ENCODE data around the gene POLR1G.
"Not testable (repeated sequence)": the region's sequence is repeated elsewhere in the genome, so short reads cannot be mapped to it uniquely, and the experiment has no call there.

The POLR1G gene

GRCh38 chr19:45423589-45424190, 17.2 kb downstream of the POLR1G start, which contains the start of gene ERCC1:
ERCC1 (minus strand) TSS chr19:45423917; CDS start chr19:45423374, 543 bp downstream.
- DNase-seq = peak; percentile 98

- DNase-seq = no peak
Observed at GRCh38 chr19:45424191-45425058, 18.0 kb downstream of the POLR1G start.

- DNase-seq = no peak
Observed at GRCh38 chr19:45428384-45429231, 22.2 kb downstream of the POLR1G start.

GRCh38 chr19:45429896-45430295, 23.5 kb downstream of the POLR1G start:
- DNase-seq = not testable (repeated sequence)

GRCh38 chr19:45431008-45431407, 24.6 kb downstream of the POLR1G start:
- DNase-seq = not testable (repeated sequence)

GRCh38 chr19:45432543-45432942, 26.1 kb downstream of the POLR1G start:
- not testable (repeated sequence) for DNase-seq

GRCh38 chr19:45437328-45437727, 30.9 kb downstream of the POLR1G start:
- no peak for DNase-seq

GRCh38 chr19:45439190-45439568, 32.7 kb downstream of the POLR1G start:
- DNase-seq = no peak

GRCh38 chr19:45439569-45440258, 33.3 kb downstream of the POLR1G start:
- peak; percentile 58 for DNase-seq

- DNase-seq = no peak
Observed at GRCh38 chr19:45440259-45440638, 33.8 kb downstream of the POLR1G start.

- DNase-seq = no peak
Observed at GRCh38 chr19:45440873-45441654, 34.6 kb downstream of the POLR1G start.

- no peak for DNase-seq
Observed at GRCh38 chr19:45442408-45442777, 35.9 kb downstream of the POLR1G start.

- no peak for DNase-seq
Observed at GRCh38 chr19:45442778-45443461, 36.5 kb downstream of the POLR1G start.

GRCh38 chr19:45443462-45444317, 37.2 kb downstream of the POLR1G start:
- peak; percentile 82 for DNase-seq

- peak; percentile 74 for DNase-seq
Observed at GRCh38 chr19:45444318-45445041, 38.0 kb downstream of the POLR1G start.

- no peak for DNase-seq
Observed at GRCh38 chr19:45445139-45445538, 38.7 kb downstream of the POLR1G start.

GRCh38 chr19:45446295-45446694, 39.9 kb downstream of the POLR1G start:
- DNase-seq = no peak

- DNase-seq = no peak
Observed at GRCh38 chr19:45446944-45447343, 40.5 kb downstream of the POLR1G start.

- DNase-seq = no peak
Observed at GRCh38 chr19:45448425-45448756, 41.9 kb downstream of the POLR1G start.

- DNase-seq = no peak
Observed at GRCh38 chr19:45448887-45449299, 42.4 kb downstream of the POLR1G start.
